Measurements from ENCODE around the gene C11orf16. TPM values are rescaled to one million over a fixed set of nuclear protein-coding genes. Genes with fewer than 3 reads are reported as not detected.

The C11orf16 gene
- total RNA-seq, 1 donor = not detected

DNA sequence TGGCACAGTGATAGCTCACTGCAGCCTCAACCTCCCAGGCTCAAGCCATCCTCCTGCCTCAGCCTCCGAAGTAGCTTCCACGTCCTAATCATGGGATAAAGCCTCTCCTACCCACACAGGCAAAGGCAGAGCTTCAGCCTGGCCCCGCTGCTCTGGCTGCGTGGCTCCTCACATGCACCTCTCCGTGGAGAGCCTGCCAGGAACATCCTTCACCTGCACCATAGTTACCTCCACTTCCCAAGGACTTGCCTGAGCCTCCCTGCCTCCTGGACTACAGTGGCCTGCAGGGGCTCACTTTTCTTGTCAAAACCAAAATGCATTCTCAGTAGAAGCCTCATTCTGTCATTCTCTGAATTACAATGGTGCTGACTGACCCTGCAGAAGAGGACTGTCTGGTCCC lies 6.5 kb downstream of the C11orf16 start:
- DNase-seq (ENCODE audit: low read depth) = no peak
- no peak overlapping the region for H3K4me3 ChIP-seq (ENCODE audit: low read depth, low read length)
- TF ChIP-seq, protein P1, sequence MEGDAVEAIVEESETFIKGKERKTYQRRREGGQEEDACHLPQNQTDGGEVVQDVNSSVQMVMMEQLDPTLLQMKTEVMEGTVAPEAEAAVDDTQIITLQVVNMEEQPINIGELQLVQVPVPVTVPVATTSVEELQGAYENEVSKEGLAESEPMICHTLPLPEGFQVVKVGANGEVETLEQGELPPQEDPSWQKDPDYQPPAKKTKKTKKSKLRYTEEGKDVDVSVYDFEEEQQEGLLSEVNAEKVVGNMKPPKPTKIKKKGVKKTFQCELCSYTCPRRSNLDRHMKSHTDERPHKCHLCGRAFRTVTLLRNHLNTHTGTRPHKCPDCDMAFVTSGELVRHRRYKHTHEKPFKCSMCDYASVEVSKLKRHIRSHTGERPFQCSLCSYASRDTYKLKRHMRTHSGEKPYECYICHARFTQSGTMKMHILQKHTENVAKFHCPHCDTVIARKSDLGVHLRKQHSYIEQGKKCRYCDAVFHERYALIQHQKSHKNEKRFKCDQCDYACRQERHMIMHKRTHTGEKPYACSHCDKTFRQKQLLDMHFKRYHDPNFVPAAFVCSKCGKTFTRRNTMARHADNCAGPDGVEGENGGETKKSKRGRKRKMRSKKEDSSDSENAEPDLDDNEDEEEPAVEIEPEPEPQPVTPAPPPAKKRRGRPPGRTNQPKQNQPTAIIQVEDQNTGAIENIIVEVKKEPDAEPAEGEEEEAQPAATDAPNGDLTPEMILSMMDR (IDR thresholded peaks at IDR 0.05; ENCODE audit: insufficient read depth, low read length) = no peak

DNA sequence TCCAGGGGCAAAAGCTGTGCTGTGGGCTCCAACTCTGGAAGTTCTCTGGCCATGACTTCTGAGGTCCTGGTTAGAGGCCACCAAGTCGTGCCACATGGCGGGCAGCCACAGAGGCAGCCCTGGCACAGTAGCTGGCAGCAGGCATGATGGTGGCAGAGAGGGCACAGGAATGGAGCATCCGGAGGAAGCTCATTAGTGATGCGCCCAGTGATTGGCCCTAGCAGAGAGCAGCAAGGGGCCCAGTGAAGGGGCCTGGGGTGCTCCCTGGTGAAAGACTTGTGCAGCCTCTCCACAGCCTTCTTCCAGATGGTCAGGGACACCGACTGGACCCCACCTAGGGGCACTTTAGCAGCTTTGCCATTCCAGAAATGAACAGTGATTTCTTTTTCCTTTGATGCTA lies 7.0 kb downstream of the C11orf16 start:
- no peak for DNase-seq (ENCODE audit: low read depth)
- H3K4me3 ChIP-seq (ENCODE audit: low read depth, low read length) = no peak overlapping the region
- TF ChIP-seq, protein P1 (IDR thresholded peaks at IDR 0.05; ENCODE audit: insufficient read depth, low read length) = no peak

DNA sequence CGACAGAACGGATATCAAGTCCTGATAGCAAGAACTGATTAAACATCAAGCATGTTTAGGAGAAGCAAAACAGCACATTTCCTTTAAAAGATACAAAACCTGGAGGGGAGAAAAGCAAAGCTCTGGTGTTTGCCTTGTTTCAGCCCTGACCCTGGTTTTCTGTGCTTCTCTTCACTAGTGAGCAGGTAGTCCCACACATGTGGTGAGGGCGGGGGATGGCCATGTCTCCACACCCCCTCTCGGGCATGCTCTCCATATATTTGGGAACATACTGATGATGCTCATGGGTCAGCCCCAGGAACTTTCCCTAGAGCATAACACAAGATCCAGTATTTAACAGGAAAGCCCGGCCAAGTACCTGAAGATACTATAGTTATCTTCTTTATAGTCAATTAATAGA lies 10.1 kb downstream of the C11orf16 start:
- no peak for DNase-seq (ENCODE audit: low read depth)
- H3K4me3 ChIP-seq (ENCODE audit: low read depth, low read length) = no peak overlapping the region
- TF ChIP-seq, protein P1 (IDR thresholded peaks at IDR 0.05; ENCODE audit: insufficient read depth, low read length) = no peak

DNA sequence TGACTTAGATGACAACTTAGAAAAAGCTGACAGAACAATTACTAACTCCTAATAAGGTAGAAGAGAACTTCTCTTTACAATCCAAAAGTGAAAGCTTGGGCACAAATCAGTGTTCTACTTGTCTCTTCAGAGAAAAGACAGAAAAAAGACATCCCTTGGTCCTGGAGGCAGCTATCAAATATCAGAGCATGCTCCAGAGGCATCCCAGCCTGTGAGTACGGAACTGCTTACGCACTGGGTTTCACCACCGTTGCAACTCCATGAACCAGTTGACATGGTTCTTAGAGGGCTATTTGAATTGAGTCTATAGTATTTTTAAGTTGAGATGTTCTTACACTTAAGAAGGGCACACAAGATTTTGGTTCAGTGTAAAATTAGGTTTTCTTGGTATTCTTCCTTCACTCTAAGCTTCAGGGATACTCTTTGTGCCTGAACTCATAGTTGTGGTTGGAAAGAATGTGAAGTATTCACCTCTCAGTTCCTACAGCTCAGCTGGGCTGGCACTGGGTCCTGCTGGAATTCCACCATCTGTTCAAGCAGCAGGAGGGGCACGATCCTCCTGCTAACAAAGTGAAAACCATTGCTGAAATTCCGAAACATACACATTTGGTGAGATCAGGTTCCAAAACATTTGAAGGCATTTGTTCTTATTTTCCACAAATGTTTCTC lies 15.5 kb downstream of the C11orf16 start:
- TF ChIP-seq, protein P1 (IDR thresholded peaks at IDR 0.05; ENCODE audit: insufficient read depth, low read length) = no peak
- no peak overlapping the region for H3K4me3 ChIP-seq (ENCODE audit: low read depth, low read length)
- peak; percentile 92 for DNase-seq (ENCODE audit: low read depth)

DNA sequence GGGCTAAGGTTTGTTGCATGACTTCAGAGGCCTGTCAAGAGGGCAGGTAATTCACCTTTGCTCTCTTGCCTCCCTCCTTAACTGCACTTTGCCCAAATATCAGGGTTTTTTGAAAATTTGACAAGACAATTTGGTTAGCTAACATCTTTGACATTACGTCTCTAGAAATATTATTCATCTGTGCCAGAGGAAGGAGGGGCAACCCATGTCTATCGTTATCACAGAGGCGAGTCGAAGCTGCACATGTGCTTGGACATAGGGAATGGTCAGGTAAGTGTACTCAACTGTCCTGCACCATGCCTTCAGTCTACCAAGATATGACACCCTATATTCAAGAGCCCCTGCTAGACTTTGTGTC lies 18.1 kb downstream of the C11orf16 start:
- DNase-seq (ENCODE audit: low read depth) = no peak
- peak overlapping the region; percentile 29 for H3K4me3 ChIP-seq (ENCODE audit: low read depth, low read length)
- TF ChIP-seq, protein P1 (IDR thresholded peaks at IDR 0.05; ENCODE audit: insufficient read depth, low read length) = no peak

DNA sequence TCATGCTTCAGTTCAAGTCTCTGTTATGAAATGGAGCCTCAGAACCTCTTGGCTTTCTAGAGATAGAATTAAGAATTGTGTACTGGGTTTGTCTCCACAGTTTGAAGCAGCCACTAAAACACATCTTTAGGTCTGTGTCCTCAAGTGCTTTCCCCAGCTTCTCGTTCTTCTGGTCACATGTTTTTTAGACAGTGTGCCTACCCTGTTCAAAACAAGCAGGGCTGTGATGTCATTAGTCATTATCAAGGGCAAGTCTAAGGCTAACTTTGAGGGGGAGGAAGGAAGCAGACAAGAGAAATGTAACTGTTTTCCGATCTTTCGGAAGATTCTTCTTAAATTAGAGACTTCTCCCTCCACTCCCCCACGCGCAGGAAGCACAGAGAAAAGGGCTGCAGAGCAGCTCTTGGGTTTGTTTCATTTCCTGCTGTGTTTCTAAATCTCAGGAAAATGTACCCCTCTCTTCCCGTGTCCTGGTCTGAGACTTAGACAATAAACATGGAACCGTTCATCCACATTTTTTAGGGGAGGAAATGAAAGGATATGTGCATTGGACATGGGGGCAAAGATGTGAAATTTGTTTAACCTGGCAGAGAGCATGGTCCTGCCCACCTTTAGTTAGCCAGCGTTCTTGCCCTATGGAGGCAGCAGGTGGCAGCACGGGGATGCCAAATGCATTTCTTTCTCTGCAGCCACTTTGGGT lies 18.6 kb downstream of the C11orf16 start:
- peak overlapping the region; percentile 29 for H3K4me3 ChIP-seq (ENCODE audit: low read depth, low read length)
- TF ChIP-seq, protein P1 (IDR thresholded peaks at IDR 0.05; ENCODE audit: insufficient read depth, low read length) = peak; percentile 75
- DNase-seq (ENCODE audit: low read depth) = peak; percentile 47
